Midbrain (tissue), 1 donor: ENCODE measurements around the gene PSD4.

Experiments used
- DNase-seq: peaks from one replicate; lab custom pipeline; 2025; lab: John Stamatoyannopoulos, UW

The PSD4 gene

DNA sequence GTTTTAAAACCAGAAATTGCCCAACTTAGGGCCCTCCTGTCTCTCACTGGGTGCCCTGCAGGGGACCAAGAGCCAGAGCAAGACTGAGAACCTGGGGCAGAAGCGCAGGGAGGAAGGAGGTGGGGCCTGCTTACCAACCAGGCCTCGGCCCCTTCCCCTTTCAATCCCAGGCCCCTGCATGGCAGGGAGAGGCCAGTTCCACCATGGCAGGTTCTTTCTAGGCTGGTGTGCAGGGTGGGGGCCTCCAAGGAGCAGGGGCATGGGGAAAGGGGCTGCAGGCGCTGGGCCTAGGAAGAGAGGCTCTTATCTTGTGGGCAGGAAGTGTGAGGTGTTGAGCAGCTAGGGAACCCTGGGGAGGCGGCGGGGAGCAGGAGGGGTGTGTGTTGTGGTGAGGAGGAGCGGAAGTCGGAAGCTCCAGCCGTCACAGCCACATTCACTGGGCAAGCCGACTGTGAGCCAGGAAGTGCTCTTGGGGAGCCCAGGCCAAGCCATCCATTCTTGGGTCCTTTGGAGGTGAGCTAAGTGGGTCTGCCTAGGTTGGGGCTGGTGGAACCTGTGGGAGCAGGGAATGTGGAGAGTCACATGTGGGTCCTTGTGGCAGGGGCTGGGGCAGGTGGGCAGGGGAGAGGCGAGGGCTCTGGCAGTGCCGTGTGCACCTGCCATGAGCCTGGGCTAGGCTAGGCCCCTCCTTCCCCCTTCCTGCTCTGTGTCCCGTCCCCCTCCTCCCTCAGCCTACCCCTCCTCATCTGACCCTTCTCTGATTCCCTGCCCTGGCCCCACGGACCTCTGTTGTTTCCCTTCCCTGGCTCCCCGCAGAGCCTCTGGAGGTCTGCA lies at the start of gene PSD4:
Gene PSD4, plus strand, starts transcription at position 430 of the 834 bp plus-strand sequence. CDS start 8,486 bp downstream, outside the sequence.
- DNase-seq, result peak; percentile 6

GRCh38 chr2:113124181-113124961 lies 49.4 kb upstream of the PSD4 start:
- DNase-seq, result no peak

DNA sequence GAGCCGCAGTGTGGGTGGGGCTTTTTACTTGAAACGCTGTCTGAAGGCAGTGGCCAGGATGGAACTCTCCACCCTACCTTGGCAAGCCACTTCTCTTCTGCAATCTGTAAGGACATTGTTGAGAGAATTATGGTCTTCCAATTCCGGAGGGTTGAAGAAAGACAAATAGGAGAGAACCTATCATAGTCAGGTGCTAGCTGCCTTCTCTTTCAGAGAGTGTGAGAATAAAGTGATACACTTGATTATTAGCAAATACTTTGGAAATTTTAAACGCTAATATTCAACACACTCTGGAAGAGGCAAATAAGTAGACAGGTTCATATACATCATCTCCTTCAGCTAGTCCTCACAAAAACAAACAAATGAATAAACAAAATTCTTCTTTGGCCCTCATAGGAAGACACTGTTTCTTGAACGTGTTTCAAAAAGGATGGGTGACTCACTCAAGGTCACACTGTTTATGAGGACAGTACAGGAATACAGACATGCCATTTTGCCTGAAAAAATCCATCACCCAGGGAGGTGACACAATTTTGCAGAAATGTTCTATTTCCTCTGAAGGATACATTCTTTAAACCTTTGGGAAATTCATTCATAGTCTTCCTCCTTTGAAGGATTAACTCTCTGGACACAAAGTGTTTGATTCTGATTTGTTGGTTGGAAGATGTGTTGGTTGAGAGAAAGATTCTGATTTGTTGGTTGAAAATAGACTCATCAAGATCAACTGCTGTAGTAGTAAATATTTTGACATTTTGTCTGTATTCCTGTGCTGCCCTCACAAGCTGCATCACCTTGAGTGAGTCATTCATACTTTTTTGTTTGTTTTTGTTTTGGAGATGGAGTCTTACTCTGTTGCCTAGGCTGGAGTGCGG lies 48.6 kb upstream of the PSD4 start:
- DNase-seq, result no peak

- no peak for DNase-seq
Measured at GRCh38 chr2:113126845-113127645, 46.7 kb upstream of the PSD4 start, which contains the start of gene IL1RN. TSS of gene IL1RN (plus strand) at chr2:113127598. CDS start at chr2:113127625, 27 bp downstream.

- DNase-seq, result no peak
Measured at GRCh38 chr2:113127646-113128570, 45.9 kb upstream of the PSD4 start.

DNA sequence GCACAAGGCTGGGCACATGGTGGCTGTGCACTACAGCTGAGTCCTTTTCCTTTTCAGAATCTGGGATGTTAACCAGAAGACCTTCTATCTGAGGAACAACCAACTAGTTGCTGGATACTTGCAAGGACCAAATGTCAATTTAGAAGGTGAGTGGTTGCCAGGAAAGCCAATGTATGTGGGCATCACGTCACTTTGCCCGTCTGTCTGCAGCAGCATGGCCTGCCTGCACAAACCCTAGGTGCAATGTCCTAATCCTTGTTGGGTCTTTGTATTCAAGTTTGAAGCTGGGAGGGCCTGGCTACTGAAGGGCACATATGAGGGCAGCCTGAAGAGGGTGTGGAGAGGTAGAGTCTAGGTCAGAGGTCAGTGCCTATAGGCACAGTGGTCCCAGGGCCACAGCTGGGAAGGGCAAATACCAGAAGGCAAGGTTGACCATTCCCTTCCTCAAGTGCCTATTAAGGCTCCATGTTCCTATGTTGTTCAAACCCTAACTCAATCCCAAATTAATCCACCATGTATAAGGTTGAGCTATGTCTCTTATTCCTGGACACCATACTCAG lies 44.2 kb upstream of the PSD4 start:
- no peak for DNase-seq

DNA sequence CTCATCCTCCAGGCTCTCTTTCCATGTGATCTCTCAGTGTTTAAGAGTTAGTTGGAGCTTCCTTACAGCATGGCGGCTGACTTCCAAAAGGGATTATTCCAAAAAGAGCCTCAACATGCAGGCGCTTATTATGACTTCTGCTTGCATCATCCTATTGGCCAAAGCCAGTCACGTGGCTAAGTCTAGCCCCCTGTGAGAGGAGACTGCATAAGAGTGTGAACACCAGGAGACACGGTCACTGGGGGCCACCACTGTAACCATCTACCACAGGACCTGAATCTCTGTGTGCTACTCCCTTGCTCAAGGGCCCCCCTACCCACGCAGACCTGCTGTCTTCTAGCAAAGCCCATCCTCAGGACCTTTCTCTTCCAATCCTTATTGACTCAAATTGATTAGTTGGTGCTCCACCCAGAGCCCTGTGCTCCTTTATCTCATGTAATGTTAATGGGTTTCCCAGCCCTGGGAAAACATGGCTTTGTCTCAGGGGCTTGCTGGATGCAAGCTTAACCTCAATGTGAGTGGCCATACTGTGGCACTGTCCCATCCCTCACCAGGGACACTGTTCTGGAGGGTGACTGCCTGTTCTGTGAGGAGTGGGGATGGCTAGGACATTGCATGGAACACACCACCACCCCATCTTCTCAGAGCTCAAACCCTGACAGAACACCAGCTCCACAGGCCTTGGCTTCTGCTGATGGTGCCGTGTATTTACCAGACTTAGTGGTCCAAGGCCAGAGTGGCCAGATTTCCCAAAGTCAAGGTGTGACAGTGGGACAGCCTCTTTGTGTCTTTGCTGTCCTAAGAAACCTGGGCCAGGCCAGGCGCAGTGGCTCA lies 42.2 kb upstream of the PSD4 start:
- no peak for DNase-seq

DNA sequence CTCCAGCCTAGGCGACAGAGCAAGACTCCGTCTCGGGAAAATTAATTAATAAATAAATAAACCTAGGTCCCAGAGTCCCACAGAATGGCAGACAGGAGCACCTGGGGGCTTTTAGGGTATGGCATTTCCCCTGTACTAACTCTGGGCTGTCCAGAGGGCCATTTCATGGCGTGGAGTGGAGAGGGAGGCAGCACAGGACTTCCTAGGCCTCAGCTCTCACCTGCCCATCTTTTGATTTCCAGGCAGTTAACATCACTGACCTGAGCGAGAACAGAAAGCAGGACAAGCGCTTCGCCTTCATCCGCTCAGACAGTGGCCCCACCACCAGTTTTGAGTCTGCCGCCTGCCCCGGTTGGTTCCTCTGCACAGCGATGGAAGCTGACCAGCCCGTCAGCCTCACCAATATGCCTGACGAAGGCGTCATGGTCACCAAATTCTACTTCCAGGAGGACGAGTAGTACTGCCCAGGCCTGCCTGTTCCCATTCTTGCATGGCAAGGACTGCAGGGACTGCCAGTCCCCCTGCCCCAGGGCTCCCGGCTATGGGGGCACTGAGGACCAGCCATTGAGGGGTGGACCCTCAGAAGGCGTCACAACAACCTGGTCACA lies 41.3 kb upstream of the PSD4 start:
- no peak for DNase-seq

- DNase-seq, result no peak
Measured at GRCh38 chr2:113133704-113134598, 39.8 kb upstream of the PSD4 start.

DNA sequence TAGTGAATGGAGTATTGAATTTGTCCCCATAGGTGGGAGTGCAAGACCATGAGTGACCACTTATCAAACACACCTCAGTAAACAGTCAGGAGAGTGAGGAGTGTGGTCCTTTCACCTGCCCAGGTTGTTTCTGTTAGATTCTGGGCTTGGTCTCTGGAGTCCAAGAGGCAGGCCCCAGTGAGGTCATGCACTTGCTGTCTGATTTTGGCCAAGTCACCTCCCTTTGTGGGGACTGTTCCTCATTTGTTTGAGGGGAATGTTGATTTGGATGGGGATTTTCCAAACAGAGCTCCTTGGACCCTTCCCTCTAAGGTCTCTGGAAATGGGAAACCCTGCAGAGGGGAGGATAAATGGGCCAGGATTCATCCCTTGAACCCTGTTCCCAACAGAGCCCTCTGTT lies 39.1 kb upstream of the PSD4 start:
- no peak for DNase-seq

DNA sequence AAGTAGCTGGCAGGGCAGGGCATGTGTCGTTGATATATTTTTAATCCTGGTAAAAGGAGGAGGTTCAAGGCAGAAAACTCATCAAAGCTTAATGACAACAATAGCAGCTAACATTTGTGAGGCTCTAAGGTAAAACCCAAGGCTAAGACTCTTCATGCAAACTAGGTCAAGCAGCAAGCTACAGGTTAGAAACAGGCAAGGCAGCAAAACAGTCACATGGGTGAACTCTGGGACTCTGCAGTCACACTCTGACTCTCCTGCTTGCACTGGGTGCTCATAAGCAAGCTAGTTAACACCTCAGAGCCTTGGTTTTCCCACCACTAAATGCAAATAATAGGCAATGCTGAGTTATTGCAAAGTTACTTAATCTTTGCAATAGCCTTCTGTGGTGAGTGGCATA lies 38.5 kb upstream of the PSD4 start:
- no peak for DNase-seq

GRCh38 chr2:113136828-113137775 lies 36.7 kb upstream of the PSD4 start:
- DNase-seq, result peak; percentile 9

DNA sequence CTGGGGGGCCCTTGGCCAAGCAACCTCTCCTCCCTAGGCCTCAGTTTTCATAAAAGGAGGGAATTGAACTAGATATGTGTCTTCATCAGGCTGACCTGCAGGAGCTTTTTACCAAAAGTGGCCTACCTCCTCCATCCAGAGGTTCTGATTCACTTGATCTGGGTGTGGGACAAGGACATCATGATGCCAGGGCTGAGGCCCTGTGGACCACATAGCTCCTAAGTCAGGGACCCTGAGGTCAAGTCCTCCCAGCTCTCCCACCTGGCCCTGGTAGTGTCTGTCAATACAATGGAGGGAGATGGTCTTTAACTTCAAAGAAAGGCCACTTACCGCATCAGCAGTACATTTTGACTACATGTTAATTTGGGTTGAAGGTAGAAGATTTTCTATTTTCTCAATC lies 35.9 kb upstream of the PSD4 start:
- no peak for DNase-seq

DNA sequence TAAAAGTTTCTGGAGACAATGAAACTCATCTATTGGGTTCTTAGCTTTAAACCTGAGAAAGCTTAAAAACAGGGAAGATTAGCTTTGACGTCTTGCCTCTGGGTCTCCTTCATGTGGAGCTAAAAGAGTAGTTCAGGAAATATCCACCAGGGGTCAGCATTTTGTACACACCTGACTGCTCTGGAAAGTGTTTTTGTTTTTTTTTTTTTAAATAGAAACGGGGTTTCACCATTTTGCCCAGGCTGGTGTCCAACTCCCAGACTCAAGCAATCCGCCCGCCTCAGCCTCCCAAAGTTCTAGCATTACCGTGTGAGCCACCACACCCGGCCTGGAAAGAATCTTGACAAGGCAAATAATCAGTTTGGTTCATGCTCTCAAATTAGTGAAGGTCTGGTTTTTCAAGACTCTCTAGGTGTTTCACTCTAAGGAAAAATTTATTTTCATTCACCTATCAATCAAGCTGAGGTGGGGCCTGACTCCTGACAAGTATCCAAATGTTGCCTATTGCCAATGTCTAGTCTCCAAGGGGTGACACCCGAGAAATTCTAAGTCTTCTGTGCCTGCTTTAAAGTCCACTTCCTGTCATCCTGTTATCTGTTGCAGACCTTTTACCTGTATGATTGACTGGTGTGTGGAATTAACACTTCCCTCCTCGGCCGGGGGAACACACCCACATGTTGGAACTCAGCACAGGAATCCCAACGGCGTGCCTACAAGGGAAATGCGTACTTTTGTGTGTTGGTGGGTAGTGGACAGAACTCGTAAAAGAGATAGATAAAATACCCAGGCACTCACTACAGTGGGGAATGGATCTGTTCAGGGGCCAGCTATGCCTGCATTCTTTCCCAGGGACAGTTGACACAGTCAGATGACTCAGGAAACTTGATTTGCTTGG lies 35.1 kb upstream of the PSD4 start:
- peak; percentile 61 for DNase-seq

GRCh38 chr2:113141451-113141850 lies 32.3 kb upstream of the PSD4 start:
- DNase-seq, result no peak
